ENCODE data around the gene ATAD2B. TPM values are rescaled to one million over a fixed set of nuclear protein-coding genes. Genes with fewer than 3 reads are reported as not detected.

Gene ATAD2B
- total RNA-seq, 1 donor from 2014 or later: 38.3 TPM

DNA sequence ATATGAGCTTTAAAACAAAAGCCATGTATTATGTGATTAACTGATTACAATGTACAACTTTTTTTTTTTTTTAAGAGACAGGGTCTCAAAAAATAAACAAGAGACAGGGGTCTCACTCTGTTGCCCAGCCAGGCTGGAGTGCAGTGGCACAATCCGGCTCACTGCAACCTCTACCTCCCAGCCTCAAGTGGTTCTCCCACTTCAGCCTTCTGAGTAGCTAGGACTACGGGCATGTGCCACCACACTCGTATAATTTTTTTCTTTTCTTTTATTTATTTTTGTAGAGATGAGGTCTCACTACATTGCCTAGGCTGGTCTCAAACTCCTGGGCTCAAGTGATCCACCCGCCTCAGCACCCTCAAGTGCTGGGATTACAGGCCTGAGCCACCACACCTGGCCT, 103.1 kb downstream of the ATAD2B start:
- no peak for DNase-seq (ENCODE audit: low spot score, unreplicated experiment)
- peaks cover 6% of the 10 kb centered on the region for H3K36me3 Mint-ChIP-seq (ENCODE audit: insufficient read depth)
- peaks cover 3% of the 10 kb centered on the region for H3K4me1 Mint-ChIP-seq (ENCODE audit: low read depth)
- H3K27me3 Mint-ChIP-seq: no peaks in the 10 kb centered on the region
- H3K4me3 Mint-ChIP-seq (ENCODE audit: low read depth): no peak overlapping the region
- no peak overlapping the region for H3K27ac Mint-ChIP-seq
- H3K9me3 Mint-ChIP-seq (ENCODE audit: low read depth): no peaks in the 10 kb centered on the region
- TF ChIP-seq, protein P1, sequence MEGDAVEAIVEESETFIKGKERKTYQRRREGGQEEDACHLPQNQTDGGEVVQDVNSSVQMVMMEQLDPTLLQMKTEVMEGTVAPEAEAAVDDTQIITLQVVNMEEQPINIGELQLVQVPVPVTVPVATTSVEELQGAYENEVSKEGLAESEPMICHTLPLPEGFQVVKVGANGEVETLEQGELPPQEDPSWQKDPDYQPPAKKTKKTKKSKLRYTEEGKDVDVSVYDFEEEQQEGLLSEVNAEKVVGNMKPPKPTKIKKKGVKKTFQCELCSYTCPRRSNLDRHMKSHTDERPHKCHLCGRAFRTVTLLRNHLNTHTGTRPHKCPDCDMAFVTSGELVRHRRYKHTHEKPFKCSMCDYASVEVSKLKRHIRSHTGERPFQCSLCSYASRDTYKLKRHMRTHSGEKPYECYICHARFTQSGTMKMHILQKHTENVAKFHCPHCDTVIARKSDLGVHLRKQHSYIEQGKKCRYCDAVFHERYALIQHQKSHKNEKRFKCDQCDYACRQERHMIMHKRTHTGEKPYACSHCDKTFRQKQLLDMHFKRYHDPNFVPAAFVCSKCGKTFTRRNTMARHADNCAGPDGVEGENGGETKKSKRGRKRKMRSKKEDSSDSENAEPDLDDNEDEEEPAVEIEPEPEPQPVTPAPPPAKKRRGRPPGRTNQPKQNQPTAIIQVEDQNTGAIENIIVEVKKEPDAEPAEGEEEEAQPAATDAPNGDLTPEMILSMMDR (IDR thresholded peaks at IDR 0.05; ENCODE audit: unreplicated experiment): no peak

DNA sequence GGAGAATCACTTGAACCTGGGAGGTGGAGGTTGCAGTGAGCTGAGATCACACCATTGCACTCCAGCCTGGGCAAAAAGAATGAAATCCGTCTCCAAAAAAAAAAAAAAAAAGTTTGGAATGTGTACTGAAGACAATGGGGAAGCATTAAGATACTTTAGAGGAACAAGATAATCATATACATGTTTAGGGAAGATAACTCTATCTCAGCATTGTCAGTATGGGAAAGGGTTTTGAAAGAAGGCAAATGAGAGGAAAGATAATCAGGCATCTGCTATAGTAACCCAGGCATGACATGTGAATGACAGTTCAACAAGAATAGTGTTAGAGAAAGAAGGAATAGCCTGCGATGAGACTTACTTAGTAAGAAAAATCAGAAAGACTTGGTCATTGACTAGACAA, 112.0 kb downstream of the ATAD2B start:
- no peak overlapping the region for H3K27ac Mint-ChIP-seq
- DNase-seq (ENCODE audit: low spot score, unreplicated experiment): no peak
- H3K4me1 Mint-ChIP-seq (ENCODE audit: low read depth): peaks cover 16% of the 10 kb centered on the region
- H3K27me3 Mint-ChIP-seq: no peaks in the 10 kb centered on the region
- no peaks in the 10 kb centered on the region for H3K9me3 Mint-ChIP-seq (ENCODE audit: low read depth)
- TF ChIP-seq, protein P1 (IDR thresholded peaks at IDR 0.05; ENCODE audit: unreplicated experiment): no peak
- peaks cover 14% of the 10 kb centered on the region for H3K36me3 Mint-ChIP-seq (ENCODE audit: insufficient read depth)
- H3K4me3 Mint-ChIP-seq (ENCODE audit: low read depth): no peak overlapping the region

DNA sequence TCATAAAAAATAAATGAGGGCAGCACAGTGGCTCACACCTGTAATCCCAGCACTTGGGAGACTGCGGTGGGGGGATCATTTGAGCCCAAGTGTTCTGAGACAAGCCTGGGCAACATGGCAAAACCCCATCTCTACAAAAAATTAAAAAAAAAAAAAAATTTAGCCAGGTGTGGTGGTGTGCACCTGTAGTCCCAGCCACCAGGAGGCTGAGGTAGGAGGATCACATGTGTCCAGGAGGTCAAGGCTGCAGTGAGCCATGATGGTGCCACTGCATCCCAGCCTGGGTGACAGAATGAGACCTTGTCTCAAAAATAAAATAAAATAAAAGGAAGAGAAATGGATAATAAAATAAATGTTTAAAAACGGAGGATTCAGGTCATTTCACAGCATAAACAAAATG, 113.5 kb downstream of the ATAD2B start:
- no peak for DNase-seq (ENCODE audit: low spot score, unreplicated experiment)
- Mint-ChIP-seq H3K27ac (no peak overlapping the region), H3K4me1 (ENCODE audit: low read depth) (peaks cover 16% of the 10 kb centered on the region), H3K9me3 (ENCODE audit: low read depth) (no peaks in the 10 kb centered on the region), H3K36me3 (ENCODE audit: insufficient read depth) (peaks cover 14% of the 10 kb centered on the region), H3K27me3 (no peaks in the 10 kb centered on the region), H3K4me3 (ENCODE audit: low read depth) (no peak overlapping the region)
- TF ChIP-seq, protein P1 (IDR thresholded peaks at IDR 0.05; ENCODE audit: unreplicated experiment): no peak

DNA sequence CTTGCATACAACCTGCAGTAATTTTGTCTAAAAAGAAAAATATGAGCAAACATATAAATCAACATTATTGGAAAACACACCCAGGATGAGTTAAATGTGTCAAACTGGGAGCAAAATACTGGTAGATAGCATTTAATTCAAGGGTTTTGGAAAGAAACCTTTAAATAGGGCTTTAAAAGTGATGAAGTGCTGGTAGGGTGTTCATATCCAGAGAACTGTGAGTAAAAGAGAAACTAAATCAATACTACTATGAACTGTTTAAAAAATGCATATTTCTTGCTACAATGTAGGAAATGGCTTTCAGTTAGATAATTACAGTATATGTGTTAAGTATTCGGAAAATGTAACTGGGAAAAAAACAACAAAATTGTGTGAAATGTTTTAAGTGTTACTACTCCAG, 117.8 kb downstream of the ATAD2B start:
- Mint-ChIP-seq H3K27me3 (no peaks in the 10 kb centered on the region), H3K4me3 (ENCODE audit: low read depth) (no peak overlapping the region), H3K4me1 (ENCODE audit: low read depth) (peaks cover 9% of the 10 kb centered on the region), H3K36me3 (ENCODE audit: insufficient read depth) (peaks cover 9% of the 10 kb centered on the region), H3K9me3 (ENCODE audit: low read depth) (no peaks in the 10 kb centered on the region), H3K27ac (no peak overlapping the region)
- no peak for DNase-seq (ENCODE audit: low spot score, unreplicated experiment)
- TF ChIP-seq, protein P1 (IDR thresholded peaks at IDR 0.05; ENCODE audit: unreplicated experiment): no peak

DNA sequence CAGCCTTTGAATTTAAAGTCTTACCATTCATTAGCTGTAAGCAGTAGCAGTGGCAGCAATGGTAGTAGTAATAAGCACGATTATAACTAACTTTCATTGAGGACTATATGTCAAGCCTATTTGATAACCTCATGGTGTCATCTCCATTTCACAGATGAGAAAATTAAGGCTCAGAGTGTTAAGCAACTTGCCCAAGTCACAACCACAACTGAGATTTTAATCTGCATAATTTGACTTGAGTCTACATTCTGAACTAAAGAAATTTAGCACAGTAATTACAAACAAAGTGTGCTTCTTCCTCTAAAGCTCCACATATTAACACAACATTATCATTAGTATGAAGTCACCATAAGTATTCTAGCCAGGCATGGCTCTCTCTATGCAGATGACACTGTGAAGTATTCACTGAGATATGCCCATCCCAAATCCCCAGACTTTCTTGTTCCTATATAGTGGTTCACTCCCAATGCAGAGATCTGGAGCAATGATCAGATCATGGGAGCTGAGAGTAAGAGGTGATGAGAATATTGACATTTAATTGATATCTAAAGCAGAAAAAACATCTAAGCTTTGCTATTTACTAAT, 120.2 kb downstream of the ATAD2B start:
- Mint-ChIP-seq H3K27me3 (no peaks in the 10 kb centered on the region), H3K4me3 (ENCODE audit: low read depth) (no peak overlapping the region), H3K27ac (no peak overlapping the region), H3K9me3 (ENCODE audit: low read depth) (no peaks in the 10 kb centered on the region), H3K36me3 (ENCODE audit: insufficient read depth) (peaks cover 9% of the 10 kb centered on the region), H3K4me1 (ENCODE audit: low read depth) (peaks cover 8% of the 10 kb centered on the region)
- no peak for DNase-seq (ENCODE audit: low spot score, unreplicated experiment)
- TF ChIP-seq, protein P1 (IDR thresholded peaks at IDR 0.05; ENCODE audit: unreplicated experiment): no peak

Measured in progenitor cell of endocrine pancreas (in vitro differentiated cells).